HG03108 (cell line): ENCODE measurements around the gene APOO.

Source experiments
- ATAC-seq: cut with Tn5 transposase; IDR thresholded peaks from one replicate; pipeline ENCODE4 v1.9.1; 2021; ENCODE audit warnings: moderate library complexity; ENCODE audit not compliant: unreplicated experiment

APOO gene

GRCh38 chrX:23788946-23789345, 118.8 kb downstream of the APOO start:
- ATAC-seq: no peak

- peak; percentile 55 for ATAC-seq
Observed at GRCh38 chrX:23788521-23788920, 119.2 kb downstream of the APOO start.

- no peak for ATAC-seq
Observed at GRCh38 chrX:23787745-23788118, 120.0 kb downstream of the APOO start.

GRCh38 chrX:23786268-23786815, 121.4 kb downstream of the APOO start:
- no peak for ATAC-seq

- ATAC-seq: no peak
Observed at GRCh38 chrX:23785580-23785979, 122.2 kb downstream of the APOO start.

- no peak for ATAC-seq
Observed at GRCh38 chrX:23784470-23785331, 123.0 kb downstream of the APOO start.

- ATAC-seq: no peak
Observed at GRCh38 chrX:23783589-23784469, 123.9 kb downstream of the APOO start.
